Mesenchymal stem cell (in vitro differentiated cells and primary cell): Measurements from ENCODE around the gene WBP1L.
A peak's percentile ranks its signal among the peaks of the same experiment; 100 is the strongest.

Source experiments
- DNase-seq: peaks from one replicate; pipeline ENCODE4 v3.0.0-alpha.2; 2013
- H2AFZ ChIP-seq: one replicate; pipeline ENCODE4 v1.6.1; 2013; ENCODE audit warnings: low read depth, mild to moderate bottlenecking, control low read depth, inconsistent platforms, low read length, moderate library complexity
- H2AK5ac ChIP-seq: 2 replicates; pipeline ENCODE4 v1.6.1; 2013; ENCODE audit warnings: low read length, moderate library complexity, mild to moderate bottlenecking, inconsistent platforms; ENCODE audit not compliant: severe bottlenecking
- H2BK120ac ChIP-seq: one replicate; pipeline ENCODE4 v1.6.1; 2013; ENCODE audit warnings: low read depth, mild to moderate bottlenecking, inconsistent platforms, low read length, moderate library complexity
- H2BK12ac ChIP-seq, 2 experiments: one replicate each; pipeline ENCODE4 v1.6.1; 2013; ENCODE audit warnings: inconsistent platforms in 2 of 2, low read length in 2 of 2, mild to moderate bottlenecking in 2 of 2, moderate library complexity in 2 of 2, control low read depth in 1 of 2
- H2BK15ac ChIP-seq: one replicate; pipeline ENCODE4 v1.6.1; 2013; ENCODE audit warnings: mild to moderate bottlenecking, low read depth, inconsistent platforms; ENCODE audit not compliant: poor library complexity, severe bottlenecking
- H2BK5ac ChIP-seq: 2 replicates; pipeline ENCODE4 v1.6.1; 2013; ENCODE audit warnings: low read depth, mild to moderate bottlenecking, low read length, control low read depth, inconsistent platforms; ENCODE audit not compliant: poor library complexity, severe bottlenecking
- H3K14ac ChIP-seq, 2 experiments: one replicate each; pipeline ENCODE4 v1.6.1; 2013; ENCODE audit warnings: inconsistent platforms in 2 of 2, low read length in 2 of 2, control low read depth in 1 of 2, mild to moderate bottlenecking in 1 of 2, moderate library complexity in 1 of 2
- H3K18ac ChIP-seq, 2 experiments: one replicate each; pipeline ENCODE4 v1.6.1; 2013; ENCODE audit warnings: inconsistent platforms in 2 of 2, low read length in 2 of 2, control low read depth in 1 of 2, low read depth in 1 of 2, mild to moderate bottlenecking in 1 of 2
- H3K23ac ChIP-seq, 2 experiments: one replicate each; pipeline ENCODE4 v1.6.1; 2013; ENCODE audit warnings: inconsistent platforms in 2 of 2, low read length in 2 of 2, mild to moderate bottlenecking in 2 of 2, moderate library complexity in 2 of 2, control low read depth in 1 of 2
- H3K27ac ChIP-seq: 2 replicates; pipeline ENCODE4 v1.5.1; 2013; ENCODE audit warnings: mild to moderate bottlenecking, moderate library complexity, low read length, control low read depth, inconsistent platforms; ENCODE audit not compliant: poor library complexity, severe bottlenecking
- H3K27me3 ChIP-seq, 2 experiments: 2 replicates each; pipeline versions ENCODE4 v1.6.1 to v1.7.0; 2013; ENCODE audit warnings: low read length in 2 of 2, mild to moderate bottlenecking in 2 of 2, moderate library complexity in 2 of 2, control low read depth in 1 of 2, inconsistent platforms in 1 of 2; ENCODE audit not compliant: control insufficient read depth in 1 of 2, insufficient read depth in 1 of 2
- H3K36me3 ChIP-seq, 2 experiments: 2 replicates each; pipeline versions ENCODE4 v1.6.1 to v1.7.0; 2013; ENCODE audit warnings: low read length in 2 of 2, control low read depth in 1 of 2, inconsistent platforms in 1 of 2, low read depth in 1 of 2, mild to moderate bottlenecking in 1 of 2; ENCODE audit not compliant: insufficient read depth in 2 of 2, control insufficient read depth in 1 of 2
- H3K4ac ChIP-seq, 2 experiments: one replicate each; pipeline ENCODE4 v1.6.1; 2013; ENCODE audit warnings: inconsistent platforms in 2 of 2, low read length in 2 of 2, mild to moderate bottlenecking in 2 of 2, moderate library complexity in 2 of 2, control low read depth in 1 of 2, low read depth in 1 of 2
- H3K4me1 ChIP-seq: 2 replicates; pipeline ENCODE4 v1.6.1; 2013; ENCODE audit warnings: low read depth, low read length, control low read depth; ENCODE audit not compliant: control insufficient read depth, insufficient read depth
- H3K4me2 ChIP-seq: 2 replicates; pipeline ENCODE4 v1.6.1; 2013; ENCODE audit warnings: low read length, mild to moderate bottlenecking, inconsistent platforms; ENCODE audit not compliant: poor library complexity, severe bottlenecking
- H3K4me3 ChIP-seq, 2 experiments: 2 replicates each; pipeline versions ENCODE4 v1.5.1 to v1.7.0; 2013; ENCODE audit warnings: low read length in 2 of 2, mild to moderate bottlenecking in 2 of 2, control low read depth in 1 of 2, low read depth in 1 of 2; ENCODE audit not compliant: insufficient read depth in 1 of 2
- H3K79me1 ChIP-seq: replicated peaks from 2 replicates; pipeline ENCODE4 v1.6.1; 2013; ENCODE audit warnings: mild to moderate bottlenecking, control low read depth, low read length, inconsistent platforms; ENCODE audit not compliant: poor library complexity, severe bottlenecking
- H3K9ac ChIP-seq: 2 replicates; pipeline ENCODE4 v1.7.0; 2013; ENCODE audit warnings: mild to moderate bottlenecking, low read length, moderate library complexity
- H3K9me3 ChIP-seq: 2 replicates; pipeline ENCODE4 v1.7.0; 2013; ENCODE audit warnings: mild to moderate bottlenecking, low read length; ENCODE audit not compliant: control insufficient read depth
- H4K8ac ChIP-seq: one replicate; pipeline ENCODE4 v1.6.1; 2013; ENCODE audit warnings: inconsistent platforms, mild to moderate bottlenecking, low read length, moderate library complexity
- H4K91ac ChIP-seq: one replicate; pipeline ENCODE4 v1.6.1; 2013; ENCODE audit warnings: mild to moderate bottlenecking, low read length, inconsistent platforms
- WGBS: methylation state at CpG from one replicate; pipeline ENCODE4 v1.1.7; 2013; ENCODE audit warnings: mixed read lengths; 5-methylcytosine and 5-hydroxymethylcytosine counted together

WBP1L gene

DNA sequence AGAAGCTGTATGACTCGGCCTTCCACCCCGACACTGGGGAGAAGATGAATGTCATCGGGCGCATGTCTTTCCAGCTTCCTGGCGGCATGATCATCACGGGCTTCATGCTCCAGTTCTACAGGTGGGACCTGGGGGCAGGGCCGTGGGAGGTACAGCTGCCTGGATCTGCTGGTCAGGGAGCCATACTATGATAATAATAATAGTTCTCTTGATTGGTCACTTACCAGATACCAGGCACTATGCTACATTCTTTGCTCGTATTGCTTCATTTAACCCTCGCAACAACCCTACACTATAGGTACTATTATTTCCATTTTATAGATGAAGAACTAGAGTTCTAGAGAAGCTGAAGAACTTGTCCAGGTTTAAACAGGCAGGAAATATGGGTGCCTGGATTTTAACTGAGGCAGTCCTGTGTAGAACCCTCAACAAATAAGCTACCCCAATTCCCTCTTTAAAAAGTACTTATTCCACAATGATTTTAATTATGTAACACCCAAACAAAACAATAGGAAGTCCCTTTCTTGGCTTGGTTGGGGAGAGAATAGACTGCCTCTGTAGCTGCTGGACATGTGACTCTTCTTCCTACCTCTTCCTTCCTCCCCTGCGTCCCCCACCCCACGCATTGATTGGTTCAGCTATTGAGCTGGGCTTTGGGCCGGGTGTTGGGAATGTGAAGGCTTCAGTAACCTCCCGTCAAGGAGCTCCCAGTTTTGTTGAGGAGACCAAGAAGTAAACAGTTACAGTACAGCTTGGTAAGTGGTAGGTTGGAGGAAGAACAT, 16.5 kb upstream of the WBP1L start:
- Histone ChIP-seq H2BK15ac (no peak overlapping the region), H3K79me1 (peaks cover 18% of the 10 kb centered on the region), H2BK5ac (no peak overlapping the region), H3K27ac (no peak overlapping the region), H3K14ac (no peak overlapping the region), H4K8ac (no peak overlapping the region), H2BK120ac (no peak overlapping the region), H3K9me3 (no peaks in the 10 kb centered on the region), H3K27me3 (no peaks in the 10 kb centered on the region), H3K4ac (no peak overlapping the region), H3K18ac (no peak overlapping the region), H2AK5ac (no peak overlapping the region), H3K36me3 (peaks cover 24 to 41% of the 10 kb centered on the region in 2 experiments), H2BK12ac (no peak overlapping the region), H3K4me1 (peaks cover 5% of the 10 kb centered on the region), H2AFZ (no peak overlapping the region), H3K23ac (no peak overlapping the region), H3K4me2 (no peak overlapping the region), H3K4me3 (no peak overlapping the region), H4K91ac (no peak overlapping the region), H3K9ac (no peak overlapping the region)
- WGBS, result 88% methylated on average over 10 of the region's 13 CpGs
- no peak for DNase-seq

DNA sequence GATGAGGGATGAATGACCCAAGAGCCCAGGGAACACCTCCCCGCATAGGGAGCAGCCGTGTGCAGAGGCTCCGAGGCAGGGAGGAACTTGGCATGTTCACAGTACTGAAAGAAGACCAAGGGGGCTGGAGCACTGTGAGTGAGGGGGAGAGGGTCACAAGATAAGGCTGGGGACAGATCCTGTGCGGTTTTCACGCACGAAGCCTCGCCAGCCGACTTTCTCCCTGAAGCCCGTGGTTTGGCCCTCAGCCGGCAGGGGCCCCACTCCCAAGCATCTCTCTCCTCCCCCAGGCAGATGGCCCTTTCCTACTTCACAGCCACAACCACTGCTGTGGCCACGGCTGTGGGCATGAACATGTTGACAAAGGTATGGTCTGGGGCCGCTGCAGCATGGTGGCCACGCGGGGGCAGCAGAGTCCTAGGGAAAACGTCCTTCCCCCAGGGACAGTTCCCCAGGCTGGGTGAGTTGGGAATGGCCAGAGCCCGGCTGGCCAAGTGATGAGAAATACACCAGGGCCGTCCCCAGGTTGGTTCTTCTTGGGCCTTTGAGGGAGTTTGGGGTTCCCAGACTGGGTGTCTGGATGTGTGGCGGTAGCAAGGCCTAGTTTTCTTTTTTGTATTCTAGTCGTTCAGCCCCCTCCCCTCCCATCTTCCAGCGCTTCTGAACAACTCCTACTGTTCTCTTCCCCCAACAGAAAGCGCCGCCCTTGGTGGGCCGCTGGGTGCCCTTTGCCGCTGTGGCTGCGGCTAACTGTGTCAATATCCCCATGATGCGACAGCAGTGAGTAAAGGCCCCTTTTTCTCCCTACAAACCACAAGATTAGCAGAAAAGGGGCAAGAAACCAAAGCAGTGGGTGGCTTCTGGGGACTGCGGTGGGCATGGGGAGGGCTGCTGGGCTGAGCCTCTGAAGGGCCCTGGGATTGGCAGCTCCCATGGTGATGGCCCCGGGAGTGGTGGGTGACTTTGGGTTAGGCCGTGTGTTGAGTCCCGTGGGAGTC, 14.4 kb upstream of the WBP1L start:
- H2AFZ ChIP-seq, result peak overlapping the region; percentile 16
- peak overlapping the region; percentile 43 for H4K8ac ChIP-seq
- H3K27me3 ChIP-seq, result no peaks in the 10 kb centered on the region
- peak; percentile 82 for DNase-seq
- H2BK12ac ChIP-seq, result peak overlapping the region; percentile 43 to 88
- H3K18ac ChIP-seq, result no peak overlapping the region
- H2BK120ac ChIP-seq, result peak overlapping the region; percentile 80
- no peak overlapping the region for H3K4me2 ChIP-seq
- peaks cover 15% of the 10 kb centered on the region for H3K79me1 ChIP-seq
- no peak overlapping the region for H3K27ac ChIP-seq
- WGBS, result 55% methylated on average over 24 of the region's 30 CpGs
- H3K4ac ChIP-seq, result peak overlapping the region; percentile 57 to 58
- no peak overlapping the region for H4K91ac ChIP-seq
- no peak overlapping the region for H2BK5ac ChIP-seq
- H3K4me1 ChIP-seq, result peaks cover 5% of the 10 kb centered on the region
- H2AK5ac ChIP-seq, result no peak overlapping the region
- H3K9ac ChIP-seq, result peak overlapping the region; percentile 48
- peaks cover 39 to 56% of the 10 kb centered on the region in 2 experiments for H3K36me3 ChIP-seq
- no peaks in the 10 kb centered on the region for H3K9me3 ChIP-seq
- H3K4me3 ChIP-seq, result no peak overlapping the region
- no peak overlapping the region for H2BK15ac ChIP-seq
- no peak overlapping the region for H3K14ac ChIP-seq
- no peak overlapping the region for H3K23ac ChIP-seq

DNA sequence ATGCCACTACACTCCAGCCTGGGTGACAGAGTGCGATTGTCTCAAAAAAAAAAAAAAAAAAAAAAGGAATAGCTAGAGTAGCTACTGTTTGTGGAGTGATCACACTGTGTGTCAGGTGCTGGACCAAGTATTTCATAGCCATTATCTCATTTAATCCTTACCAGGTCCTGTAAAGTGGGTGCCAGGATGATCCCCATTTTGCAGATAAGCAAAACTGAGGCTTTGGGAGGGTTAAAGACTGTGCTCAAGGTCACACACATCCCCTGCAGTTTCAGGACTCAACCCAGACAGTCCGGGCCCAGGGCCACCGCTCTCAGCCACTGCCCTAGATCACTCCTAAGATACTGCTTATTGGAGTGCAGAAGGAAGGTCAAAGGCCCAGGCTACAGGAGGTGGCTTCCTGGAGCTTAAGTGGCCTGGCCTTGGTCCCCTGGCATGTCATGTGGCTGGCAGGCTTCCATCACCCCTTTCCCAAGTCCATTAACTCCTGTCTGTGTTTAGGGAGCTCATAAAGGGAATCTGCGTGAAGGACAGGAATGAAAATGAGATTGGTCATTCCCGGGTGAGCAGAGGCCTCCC, 12.4 kb upstream of the WBP1L start:
- no peak overlapping the region for H2BK12ac ChIP-seq
- peaks cover 13% of the 10 kb centered on the region for H3K79me1 ChIP-seq
- H3K27me3 ChIP-seq, result no peaks in the 10 kb centered on the region
- no peak overlapping the region for H3K23ac ChIP-seq
- no peaks in the 10 kb centered on the region for H3K9me3 ChIP-seq
- no peak for DNase-seq
- no peak overlapping the region for H2BK120ac ChIP-seq
- H3K18ac ChIP-seq, result no peak overlapping the region
- no peak overlapping the region for H3K4me2 ChIP-seq
- H3K9ac ChIP-seq, result no peak overlapping the region
- 96% methylated on average over 4 of the region's 5 CpGs for WGBS
- no peak overlapping the region for H4K8ac ChIP-seq
- no peak overlapping the region for H3K4me3 ChIP-seq
- H3K36me3 ChIP-seq, result peaks cover 41 to 69% of the 10 kb centered on the region in 2 experiments
- H4K91ac ChIP-seq, result no peak overlapping the region
- H3K4ac ChIP-seq, result no peak overlapping the region
- H3K4me1 ChIP-seq, result peaks cover 5% of the 10 kb centered on the region
- H3K27ac ChIP-seq, result no peak overlapping the region
- H3K14ac ChIP-seq, result no peak overlapping the region
- H2AK5ac ChIP-seq, result no peak overlapping the region
- H2BK5ac ChIP-seq, result no peak overlapping the region
- H2BK15ac ChIP-seq, result no peak overlapping the region
- H2AFZ ChIP-seq, result no peak overlapping the region

DNA sequence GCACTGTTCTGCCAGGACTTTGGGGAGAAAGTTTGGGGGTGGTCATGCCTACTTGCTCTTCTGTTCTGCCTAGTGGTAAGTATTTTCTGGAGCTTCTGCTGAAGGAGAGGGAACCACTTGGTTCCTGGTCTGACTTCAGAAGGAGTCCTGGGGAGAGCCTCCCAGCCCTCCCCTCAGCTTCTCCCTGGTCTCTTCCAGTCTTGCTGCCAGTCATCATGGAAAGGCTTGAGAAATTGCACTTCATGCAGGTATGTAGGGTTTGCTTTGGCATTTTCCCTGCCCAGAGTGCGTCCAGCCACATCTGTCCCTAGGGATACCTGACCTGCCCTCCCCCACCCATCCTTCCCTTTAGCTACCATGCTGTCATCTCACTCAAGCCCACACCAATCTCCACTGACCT, 11.1 kb upstream of the WBP1L start:
- no peak overlapping the region for H2AK5ac ChIP-seq
- no CpG with 5 or more reads among the region's 1 CpG for WGBS

More for the DNA sequence above, 11.1 kb upstream of the WBP1L start:
- Histone ChIP-seq H2AFZ (no peak overlapping the region), H3K9ac (no peak overlapping the region), H3K4ac (no peak overlapping the region), H3K23ac (no peak overlapping the region), H3K4me1 (peaks cover 3% of the 10 kb centered on the region), H3K79me1 (peaks cover 7% of the 10 kb centered on the region), H2BK12ac (no peak overlapping the region), H3K9me3 (no peaks in the 10 kb centered on the region), H3K14ac (no peak overlapping the region), H3K4me3 (no peak overlapping the region), H3K18ac (no peak overlapping the region), H2BK15ac (no peak overlapping the region), H3K27ac (no peak overlapping the region), H3K4me2 (no peak overlapping the region), H3K27me3 (no peaks in the 10 kb centered on the region), H4K91ac (no peak overlapping the region), H3K36me3 (peaks cover 37 to 60% of the 10 kb centered on the region in 2 experiments), H2BK120ac (no peak overlapping the region), H4K8ac (no peak overlapping the region), H2BK5ac (no peak overlapping the region)
- DNase-seq, result no peak
